OCI-LY3 (cell line): ENCODE data around the gene PPP2R2D.

Experiments
- H2AFZ ChIP-seq: fragments of 200-600, 300-600 bp; shearing (Covaris generic); 2 replicates; pipeline ENCODE4 v1.6.0; 2014; ENCODE audit warnings: antibody characterized with exemption, low read depth, low read length
- H3K27ac ChIP-seq: fragments of 200-600, 300-600 bp; sonication (generic); 2 replicates; pipeline ENCODE4 v1.5.1; 2014; ENCODE audit warnings: mild to moderate bottlenecking, low read length, moderate library complexity, mixed read lengths
- H3K27me3 ChIP-seq: fragments of 200-600, 300-600 bp; sonication (generic); 2 replicates; pipeline ENCODE4 v1.6.1; 2014; ENCODE audit warnings: low read depth, low read length, mixed read lengths
- H3K36me3 ChIP-seq: fragments of 200-600, 300-600 bp; sonication (generic); replicated peaks from 2 replicates; pipeline ENCODE3; 2014; ENCODE audit warnings: low read depth, low read length, mixed read lengths
- H3K4me1 ChIP-seq: fragments of 300-600, 200-600 bp; sonication (generic); 2 replicates; pipeline ENCODE4 v1.6.1; 2014; ENCODE audit warnings: low read length, mixed read lengths
- H3K4me2 ChIP-seq: fragments of 200-600, 300-600 bp; sonication (generic); 2 replicates; pipeline ENCODE4 v1.6.1; 2014; ENCODE audit warnings: low read length, mixed read lengths
- H3K4me3 ChIP-seq: fragments of 300-600, 200-600 bp; sonication (generic); 2 replicates; pipeline ENCODE4 v1.5.1; 2014; ENCODE audit warnings: antibody characterized with exemption, mild to moderate bottlenecking, low read length, moderate library complexity
- H3K79me2 ChIP-seq: fragments of 300-600, 200-600 bp; shearing (Covaris generic); 2 replicates; pipeline ENCODE4 v1.6.1; 2014; ENCODE audit warnings: mild to moderate bottlenecking, low read length, mixed read lengths
- H3K9ac ChIP-seq: fragments of 300-600, 200-600 bp; shearing (Covaris generic); 2 replicates; pipeline ENCODE4 v1.6.0; 2014; ENCODE audit warnings: mild to moderate bottlenecking, low read length, moderate library complexity
- H3K9me3 ChIP-seq: fragments of 200-600, 300-600 bp; shearing (Covaris generic); 2 replicates; pipeline ENCODE4 v1.6.1; 2014; ENCODE audit warnings: low read length, mixed read lengths; ENCODE audit not compliant: insufficient read depth
- H4K20me1 ChIP-seq: fragments of 200-600, 300-600 bp; sonication (generic); 2 replicates; pipeline ENCODE4 v1.6.1; 2016; ENCODE audit warnings: low read length, mixed read lengths; ENCODE audit not compliant: insufficient read depth
- CTCF ChIP-seq: fragments of 200-600, 300-600 bp; sonication (generic); IDR thresholded peaks from 2 replicates; pipeline ENCODE4 v1.5.1; 2014; ENCODE audit warnings: antibody characterized with exemption, low read length, low read depth
- EZH2phosphoT487 ChIP-seq: fragments of 200-600 bp; shearing (Covaris generic); IDR thresholded peaks from 2 replicates; pipeline ENCODE4 v1.6.1; 2018; ENCODE audit warnings: antibody characterized with exemption, mixed run types, low read depth

The PPP2R2D gene

GRCh38 chr10:131961047-131961776 is 60.4 kb downstream of the PPP2R2D start:
- no peak for TF ChIP-seq EZH2phosphoT487
- TF ChIP-seq CTCF = no peak
- Histone ChIP-seq H3K27me3 (no peaks in the 10 kb centered on the region), H3K4me3 (no peak overlapping the region), H3K36me3 (peaks cover 9% of the 10 kb centered on the region), H3K4me2 (no peak overlapping the region), H3K9me3 (no peaks in the 10 kb centered on the region), H3K79me2 (no peaks in the 10 kb centered on the region), H3K4me1 (no peaks in the 10 kb centered on the region), H3K9ac (no peak overlapping the region), H3K27ac (no peak overlapping the region), H4K20me1 (no peaks in the 10 kb centered on the region), H2AFZ (no peak overlapping the region)

- Histone ChIP-seq H3K9me3 (no peaks in the 10 kb centered on the region), H2AFZ (no peak overlapping the region), H3K27ac (no peak overlapping the region), H3K4me2 (no peak overlapping the region), H3K4me1 (no peaks in the 10 kb centered on the region), H3K27me3 (no peaks in the 10 kb centered on the region), H3K9ac (no peak overlapping the region), H3K36me3 (peaks cover under 1% of the 10 kb centered on the region), H3K4me3 (no peak overlapping the region), H3K79me2 (no peaks in the 10 kb centered on the region), H4K20me1 (no peaks in the 10 kb centered on the region)
- TF ChIP-seq CTCF = no peak
- TF ChIP-seq EZH2phosphoT487 = no peak
These were observed 61.2 kb downstream of the PPP2R2D start for GRCh38 chr10:131961777-131962662.

- H4K20me1 ChIP-seq = no peaks in the 10 kb centered on the region
These were observed 62.5 kb downstream of the PPP2R2D start for GRCh38 chr10:131963350-131963749.

More at GRCh38 chr10:131963350-131963749, 62.5 kb downstream of the PPP2R2D start:
- Histone ChIP-seq H3K4me2 (no peak overlapping the region), H3K4me3 (no peak overlapping the region), H3K36me3 (no peaks in the 10 kb centered on the region), H3K27me3 (no peaks in the 10 kb centered on the region), H3K9ac (no peak overlapping the region), H3K79me2 (no peaks in the 10 kb centered on the region), H3K9me3 (no peaks in the 10 kb centered on the region), H3K27ac (no peak overlapping the region), H2AFZ (no peak overlapping the region), H3K4me1 (no peaks in the 10 kb centered on the region)
- TF ChIP-seq CTCF (no peak), EZH2phosphoT487 (no peak)
